ENCODE measurements around the gene RPUSD3. TPM values are rescaled to one million over a fixed set of nuclear protein-coding genes. Genes with fewer than 3 reads are reported as not detected.

Gene RPUSD3
- total RNA-seq, 1 donor, result 31.1 TPM

DNA sequence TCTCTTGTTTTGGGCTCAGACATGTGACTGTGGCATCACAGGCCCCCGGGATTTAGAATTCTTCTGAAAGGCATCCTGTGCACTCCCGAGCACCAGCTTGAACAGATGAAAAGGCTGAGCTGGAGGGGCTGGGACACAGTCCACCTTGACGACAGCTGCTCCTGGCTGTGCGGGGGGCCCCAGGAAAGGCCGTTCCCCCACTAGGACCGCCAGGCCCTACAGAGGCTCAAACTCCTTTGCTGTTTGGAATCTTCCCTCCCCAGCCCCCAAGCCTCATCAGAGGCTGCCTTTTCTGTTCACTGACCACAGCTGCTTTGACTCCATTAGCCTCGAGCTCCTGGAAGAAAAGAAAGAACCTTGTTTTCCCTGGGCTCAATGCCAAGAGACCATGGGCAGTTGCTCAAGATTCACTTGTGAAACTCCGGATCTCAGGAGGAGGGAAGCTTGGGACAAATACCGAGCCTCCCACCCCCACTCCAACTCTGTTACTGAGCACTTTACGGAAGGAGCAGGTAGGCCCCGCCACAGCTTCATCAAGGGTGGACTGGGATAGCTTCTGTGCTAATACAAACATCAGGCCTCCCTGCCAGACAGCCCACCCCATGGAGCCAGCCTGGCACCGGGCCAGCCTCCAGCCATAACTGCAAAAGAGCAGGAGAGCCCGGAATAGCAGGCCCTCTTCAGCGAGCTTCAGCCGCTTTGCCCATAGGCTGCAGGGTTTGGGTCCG lies 20.6 kb upstream of the RPUSD3 start:
- peak; percentile 96 for DNase-seq (ENCODE audit: low read depth)
- no peak for TF ChIP-seq CTCF (IDR thresholded peaks at IDR 0.05; ENCODE audit: insufficient read depth, low read depth, low read length)
- no peak overlapping the region for H3K4me3 ChIP-seq (ENCODE audit: low read depth, low read length)

- DNase-seq (ENCODE audit: low read depth), result no peak
- no peak overlapping the region for H3K4me3 ChIP-seq (ENCODE audit: low read depth, low read length)
- TF ChIP-seq CTCF (IDR thresholded peaks at IDR 0.05; ENCODE audit: insufficient read depth, low read depth, low read length), result no peak
These were observed 19.4 kb upstream of the RPUSD3 start for GRCh38 chr3:9863058-9863772.

DNA sequence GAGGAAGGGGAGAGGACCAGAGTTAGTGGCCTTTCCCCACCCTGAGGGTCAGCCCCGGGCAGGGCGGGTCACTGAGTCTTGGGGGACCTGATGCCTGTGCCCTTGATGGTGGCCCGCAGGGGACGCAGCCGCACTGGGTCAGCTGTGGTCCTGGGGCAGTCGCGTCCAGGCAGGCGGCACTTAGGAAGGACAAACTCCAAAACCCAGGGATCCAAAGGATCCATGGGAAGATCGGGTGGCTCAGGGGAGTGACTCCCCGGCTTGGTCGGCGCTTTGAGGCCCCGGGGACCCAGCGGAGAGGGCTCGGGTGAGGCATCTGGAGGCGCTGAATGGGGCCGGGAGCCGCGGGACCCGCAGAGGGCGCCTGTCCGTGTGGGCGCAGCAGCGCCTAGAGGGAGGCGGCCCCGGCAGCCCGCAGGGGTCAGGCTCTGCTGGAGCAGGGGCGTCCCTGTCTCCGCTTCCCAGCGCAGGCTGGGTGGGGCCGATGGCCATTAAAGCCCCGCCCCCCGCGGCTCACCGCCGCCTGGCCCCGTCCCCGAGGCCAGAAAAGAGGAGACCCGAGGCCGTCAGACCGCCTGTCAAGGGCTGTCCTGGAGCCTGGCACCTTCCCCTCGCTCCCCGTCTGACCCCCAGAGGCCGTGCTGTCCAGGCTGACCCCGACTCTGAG lies 18.7 kb upstream of the RPUSD3 start:
- TF ChIP-seq CTCF (IDR thresholded peaks at IDR 0.05; ENCODE audit: insufficient read depth, low read depth, low read length), result peak; percentile 61
- no peak overlapping the region for H3K4me3 ChIP-seq (ENCODE audit: low read depth, low read length)
- peak; percentile 79 for DNase-seq (ENCODE audit: low read depth)

GRCh38 chr3:9861626-9862130 lies 17.9 kb upstream of the RPUSD3 start:
- DNase-seq (ENCODE audit: low read depth), result no peak
- TF ChIP-seq CTCF (IDR thresholded peaks at IDR 0.05; ENCODE audit: insufficient read depth, low read depth, low read length), result no peak
- no peak overlapping the region for H3K4me3 ChIP-seq (ENCODE audit: low read depth, low read length)

GRCh38 chr3:9861201-9861600 lies 17.4 kb upstream of the RPUSD3 start:
- H3K4me3 ChIP-seq (ENCODE audit: low read depth, low read length), result no peak overlapping the region
- DNase-seq (ENCODE audit: low read depth), result no peak
- TF ChIP-seq CTCF (IDR thresholded peaks at IDR 0.05; ENCODE audit: insufficient read depth, low read depth, low read length), result no peak

GRCh38 chr3:9859530-9860025 lies 15.8 kb upstream of the RPUSD3 start:
- H3K4me3 ChIP-seq (ENCODE audit: low read depth, low read length), result no peak overlapping the region
- no peak for DNase-seq (ENCODE audit: low read depth)
- no peak for TF ChIP-seq CTCF (IDR thresholded peaks at IDR 0.05; ENCODE audit: insufficient read depth, low read depth, low read length)

Data from fibroblast of villous mesenchyme (primary cell).